Suprapubic skin (tissue), 3 donors: ENCODE data around the gene RUSC2.

Source experiments
- EP300 ChIP-seq: sonication (generic); formaldehyde crosslinking; IDR thresholded peaks from one replicate; pipeline ENCODE4 v1.6.1; 2017; ENCODE audit warnings: antibody characterized with exemption
- POLR2A ChIP-seq, 2 donors: fragments of 450-650 bp; IDR thresholded peaks; one replicate each; pipeline ENCODE4 v1.6.1; 2017; ENCODE audit warnings: antibody characterized with exemption in 2 of 2, mild to moderate bottlenecking in 2 of 2, moderate library complexity in 2 of 2
- TF ChIP-seq, protein P1 (sequence below), 2 donors: fragments of 200-600 bp in 1 of 2; fragments of 450-650 bp in 1 of 2; sonication (generic) in 1 of 2; IDR thresholded peaks; one replicate each; pipeline ENCODE4 v1.5.1; 2016 to 2019; ENCODE audit warnings: antibody characterized with exemption in 2 of 2, mild to moderate bottlenecking in 1 of 2, moderate library complexity in 1 of 2

DNA sequence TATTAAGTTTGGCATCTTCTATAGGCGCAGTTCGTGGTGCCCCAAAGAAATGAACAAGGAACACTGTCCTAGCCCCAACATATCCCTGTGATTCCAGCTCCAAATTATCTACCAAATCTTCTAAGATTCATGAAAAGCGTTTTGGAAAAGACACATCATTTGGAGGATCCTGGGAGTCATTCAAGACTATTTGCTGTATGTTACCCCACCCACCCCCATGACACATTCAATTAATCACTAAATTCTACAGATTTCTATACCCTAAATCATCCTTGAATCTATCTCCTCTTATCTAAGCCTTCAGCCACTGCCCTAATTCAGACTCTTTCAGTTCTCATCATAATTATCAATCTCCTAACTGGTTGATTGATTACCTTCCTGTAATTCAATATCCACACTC lies 5.5 kb upstream of the RUSC2 start:
- TF ChIP-seq POLR2A (IDR thresholded peaks at IDR 0.05), result no peak
- TF ChIP-seq, protein P1, sequence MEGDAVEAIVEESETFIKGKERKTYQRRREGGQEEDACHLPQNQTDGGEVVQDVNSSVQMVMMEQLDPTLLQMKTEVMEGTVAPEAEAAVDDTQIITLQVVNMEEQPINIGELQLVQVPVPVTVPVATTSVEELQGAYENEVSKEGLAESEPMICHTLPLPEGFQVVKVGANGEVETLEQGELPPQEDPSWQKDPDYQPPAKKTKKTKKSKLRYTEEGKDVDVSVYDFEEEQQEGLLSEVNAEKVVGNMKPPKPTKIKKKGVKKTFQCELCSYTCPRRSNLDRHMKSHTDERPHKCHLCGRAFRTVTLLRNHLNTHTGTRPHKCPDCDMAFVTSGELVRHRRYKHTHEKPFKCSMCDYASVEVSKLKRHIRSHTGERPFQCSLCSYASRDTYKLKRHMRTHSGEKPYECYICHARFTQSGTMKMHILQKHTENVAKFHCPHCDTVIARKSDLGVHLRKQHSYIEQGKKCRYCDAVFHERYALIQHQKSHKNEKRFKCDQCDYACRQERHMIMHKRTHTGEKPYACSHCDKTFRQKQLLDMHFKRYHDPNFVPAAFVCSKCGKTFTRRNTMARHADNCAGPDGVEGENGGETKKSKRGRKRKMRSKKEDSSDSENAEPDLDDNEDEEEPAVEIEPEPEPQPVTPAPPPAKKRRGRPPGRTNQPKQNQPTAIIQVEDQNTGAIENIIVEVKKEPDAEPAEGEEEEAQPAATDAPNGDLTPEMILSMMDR (IDR thresholded peaks at IDR 0.05), result no peak
- no peak for TF ChIP-seq EP300
